Endothelial cell (in vitro differentiated cells): ENCODE results near the gene HCFC1R1. TPM values are rescaled to one million over a fixed set of nuclear protein-coding genes. Genes with fewer than 3 reads are reported as not detected.

Experiments used
- DNase-seq: peaks from one replicate; pipeline ENCODE4 v3.0.0; 2021; ENCODE audit warnings: low spot score
- H3K27ac Mint-ChIP-seq: one replicate; pipeline ENCODE4 v1.8.0; 2021; ENCODE audit warnings: mixed read lengths, inconsistent platforms; ENCODE audit not compliant: unreplicated experiment
- H3K27me3 Mint-ChIP-seq: one replicate; pipeline ENCODE4 v1.8.0; 2021; ENCODE audit warnings: mild to moderate bottlenecking, moderate library complexity, mixed read lengths, inconsistent platforms; ENCODE audit not compliant: unreplicated experiment
- H3K36me3 Mint-ChIP-seq: one replicate; pipeline ENCODE4 v1.8.0; 2021; ENCODE audit warnings: mild to moderate bottlenecking, low read depth, mixed read lengths, inconsistent platforms; ENCODE audit not compliant: unreplicated experiment
- H3K4me1 Mint-ChIP-seq: one replicate; pipeline ENCODE4 v1.8.0; 2021; ENCODE audit warnings: mild to moderate bottlenecking, mixed read lengths, inconsistent platforms; ENCODE audit not compliant: unreplicated experiment
- H3K4me3 Mint-ChIP-seq: one replicate; pipeline ENCODE4 v1.8.0; 2021; ENCODE audit warnings: mild to moderate bottlenecking, mixed read lengths, inconsistent platforms; ENCODE audit not compliant: unreplicated experiment
- H3K9me3 Mint-ChIP-seq: one replicate; pipeline ENCODE4 v1.8.0; 2021; ENCODE audit warnings: mixed read lengths, inconsistent platforms; ENCODE audit not compliant: unreplicated experiment
- total RNA-seq: library from RNA; stranded (reverse); fragmentation: NEBNext Ultra II Directional; extraction: Animal tissue kit (Norgen Biotek cat#: 25700); gene quantifications from one replicate; pipeline ENCODE4 v1.2.1, GENCODE V29; 2021; ENCODE audit not compliant: unreplicated experiment
- TF ChIP-seq, protein P1 (sequence below): fragments of 200-600 bp; sonication (generic); IDR thresholded peaks from one replicate; pipeline ENCODE4 v1.5.0; 2021; ENCODE audit warnings: antibody characterized with exemption; ENCODE audit not compliant: unreplicated experiment

Gene HCFC1R1
- total RNA-seq, 1 donor from 2014 or later = 28.7 TPM

DNA sequence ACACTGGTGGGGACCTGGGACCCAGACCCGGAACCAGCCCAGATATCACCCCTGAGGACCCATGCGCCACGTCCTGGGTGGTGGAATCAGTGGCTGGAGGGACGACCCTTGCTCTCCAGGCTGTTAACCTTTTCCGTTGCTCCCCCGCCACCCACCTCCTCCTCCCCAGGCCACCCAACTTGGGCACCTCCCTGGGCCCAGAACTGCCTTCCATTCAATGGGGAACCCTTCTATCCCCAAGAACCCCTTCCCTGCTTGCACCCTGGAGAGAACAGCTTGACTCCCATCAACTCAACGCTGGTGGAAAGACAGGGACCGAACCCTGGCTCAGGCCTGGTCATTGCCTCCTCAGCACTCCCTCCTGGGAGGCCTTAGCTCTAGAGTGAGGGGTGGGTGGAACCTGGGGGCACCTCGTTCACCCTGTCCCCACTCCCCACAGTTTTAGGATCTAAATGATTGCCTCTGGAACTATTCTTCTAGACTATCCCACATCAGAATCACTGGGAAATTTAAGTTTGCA, 36.0 kb upstream of the HCFC1R1 start:
- H3K27me3 Mint-ChIP-seq = peaks cover 13% of the 10 kb centered on the region
- peaks cover 10% of the 10 kb centered on the region for H3K36me3 Mint-ChIP-seq
- TF ChIP-seq, protein P1, sequence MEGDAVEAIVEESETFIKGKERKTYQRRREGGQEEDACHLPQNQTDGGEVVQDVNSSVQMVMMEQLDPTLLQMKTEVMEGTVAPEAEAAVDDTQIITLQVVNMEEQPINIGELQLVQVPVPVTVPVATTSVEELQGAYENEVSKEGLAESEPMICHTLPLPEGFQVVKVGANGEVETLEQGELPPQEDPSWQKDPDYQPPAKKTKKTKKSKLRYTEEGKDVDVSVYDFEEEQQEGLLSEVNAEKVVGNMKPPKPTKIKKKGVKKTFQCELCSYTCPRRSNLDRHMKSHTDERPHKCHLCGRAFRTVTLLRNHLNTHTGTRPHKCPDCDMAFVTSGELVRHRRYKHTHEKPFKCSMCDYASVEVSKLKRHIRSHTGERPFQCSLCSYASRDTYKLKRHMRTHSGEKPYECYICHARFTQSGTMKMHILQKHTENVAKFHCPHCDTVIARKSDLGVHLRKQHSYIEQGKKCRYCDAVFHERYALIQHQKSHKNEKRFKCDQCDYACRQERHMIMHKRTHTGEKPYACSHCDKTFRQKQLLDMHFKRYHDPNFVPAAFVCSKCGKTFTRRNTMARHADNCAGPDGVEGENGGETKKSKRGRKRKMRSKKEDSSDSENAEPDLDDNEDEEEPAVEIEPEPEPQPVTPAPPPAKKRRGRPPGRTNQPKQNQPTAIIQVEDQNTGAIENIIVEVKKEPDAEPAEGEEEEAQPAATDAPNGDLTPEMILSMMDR = no peak
- peak overlapping the region; percentile 86 for H3K4me3 Mint-ChIP-seq
- H3K9me3 Mint-ChIP-seq = no peaks in the 10 kb centered on the region
- DNase-seq = no peak
- H3K4me1 Mint-ChIP-seq = peaks cover 18% of the 10 kb centered on the region
- peak overlapping the region; percentile 72 for H3K27ac Mint-ChIP-seq

DNA sequence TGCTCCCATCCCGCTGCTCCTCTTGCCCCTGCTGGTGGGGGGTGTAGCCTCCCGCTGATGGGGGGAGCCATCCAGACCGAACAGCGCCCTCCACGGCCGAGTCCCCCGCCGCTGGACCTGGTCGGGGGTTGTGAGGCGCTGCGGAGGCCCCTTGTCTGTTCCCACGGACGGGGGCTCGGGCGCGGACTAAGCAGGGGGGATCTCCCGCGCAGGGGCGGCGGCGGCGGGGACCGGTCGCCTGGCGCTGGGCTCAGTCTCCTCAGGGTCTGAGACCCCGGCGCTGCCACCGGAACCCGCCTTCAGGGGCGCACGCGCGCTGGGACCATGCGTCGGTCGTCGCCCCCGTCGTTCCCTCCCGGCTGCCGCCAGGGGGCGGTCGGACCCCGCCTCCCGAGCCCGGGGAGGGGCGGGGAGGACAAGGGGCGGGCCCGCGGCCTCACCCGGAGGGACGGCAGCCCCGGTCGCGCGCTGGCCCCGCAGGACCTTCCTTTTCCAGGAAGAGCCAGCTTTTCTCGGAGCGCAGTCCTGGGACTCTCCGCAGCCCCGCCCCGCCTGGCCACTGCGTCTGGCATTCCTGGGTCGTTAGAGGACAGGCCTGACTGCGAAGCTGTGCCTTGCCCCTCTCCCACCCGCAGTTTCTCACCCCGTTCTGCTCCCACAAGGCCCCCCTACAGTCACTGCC, 35.4 kb upstream of the HCFC1R1 start:
- DNase-seq = peak; percentile 96
- TF ChIP-seq, protein P1 = peak; percentile 95
- Mint-ChIP-seq H3K27me3 (peaks cover 15% of the 10 kb centered on the region), H3K4me1 (peaks cover 20% of the 10 kb centered on the region), H3K9me3 (no peaks in the 10 kb centered on the region), H3K27ac (peak overlapping the region; percentile 72), H3K36me3 (peaks cover 13% of the 10 kb centered on the region), H3K4me3 (peak overlapping the region; percentile 90)

- Mint-ChIP-seq H3K27me3 (peaks cover 15% of the 10 kb centered on the region), H3K36me3 (peaks cover 20% of the 10 kb centered on the region), H3K27ac (no peak overlapping the region), H3K4me3 (peak overlapping the region; percentile 90), H3K4me1 (peaks cover 20% of the 10 kb centered on the region), H3K9me3 (no peaks in the 10 kb centered on the region)
- TF ChIP-seq, protein P1 = no peak
- peak; percentile 45 for DNase-seq
Observed at GRCh38 chr16:3058139-3059030, 34.6 kb upstream of the HCFC1R1 start.

DNA sequence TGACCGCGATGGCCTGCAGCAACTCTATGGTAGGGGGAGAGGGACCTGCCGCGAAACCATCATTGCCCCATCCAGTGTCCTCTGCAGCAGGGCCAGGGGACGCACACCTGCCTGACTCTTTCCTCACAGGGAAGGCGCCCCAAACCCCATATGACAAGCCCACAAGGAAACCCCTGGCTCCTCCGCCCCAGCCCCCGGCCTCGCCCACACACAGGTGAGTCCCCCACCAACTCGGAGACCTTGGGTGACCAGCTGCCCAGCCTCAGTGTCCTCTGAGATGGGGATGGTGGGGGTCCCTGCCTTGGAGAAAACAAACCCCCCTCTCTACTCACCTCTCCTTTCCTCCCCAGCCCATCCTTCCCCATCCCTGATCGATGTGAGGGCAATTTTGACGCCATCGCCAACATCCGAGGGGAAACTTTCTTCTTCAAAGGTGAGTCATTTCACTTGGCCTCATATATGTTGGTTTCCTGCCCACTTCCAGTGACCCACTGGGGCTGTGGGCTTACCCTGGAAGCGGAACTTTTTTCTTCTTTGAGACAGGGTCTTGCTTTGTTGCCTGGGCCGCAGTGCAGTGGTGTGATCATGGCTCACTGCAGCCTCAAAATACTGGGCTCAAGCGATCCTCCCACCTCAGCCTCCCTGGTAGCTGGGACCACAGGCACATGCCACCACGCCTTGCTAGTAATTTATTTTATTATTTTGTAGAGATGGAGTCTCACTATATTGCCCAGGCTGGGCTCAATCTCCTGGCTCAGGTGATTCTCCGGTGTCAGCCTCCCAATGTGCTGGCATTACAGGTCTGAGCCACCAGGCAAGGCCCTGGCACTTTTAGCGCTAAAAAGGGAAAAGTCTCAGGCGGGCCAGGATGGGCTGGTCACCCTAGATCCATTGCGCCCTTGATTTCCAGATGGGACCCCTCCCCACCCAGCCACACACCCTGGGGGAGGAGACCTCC, 33.7 kb upstream of the HCFC1R1 start:
- H3K27me3 Mint-ChIP-seq = peaks cover 15% of the 10 kb centered on the region
- H3K36me3 Mint-ChIP-seq = peaks cover 20% of the 10 kb centered on the region
- no peak for DNase-seq
- TF ChIP-seq, protein P1 = no peak
- H3K27ac Mint-ChIP-seq = no peak overlapping the region
- no peaks in the 10 kb centered on the region for H3K9me3 Mint-ChIP-seq
- H3K4me3 Mint-ChIP-seq = peak overlapping the region; percentile 75
- H3K4me1 Mint-ChIP-seq = peaks cover 20% of the 10 kb centered on the region
